GM12864 (cell line): ENCODE data around the gene LIN37.

Source experiments
- DNase-seq: peaks from one replicate; pipeline ENCODE4 v3.0.0-alpha.2; 2011; ENCODE audit warnings: low read depth
- H3K4me3 ChIP-seq: 2 replicates; pipeline ENCODE4 v1.5.1; 2011; ENCODE audit warnings: mild to moderate bottlenecking, low read depth, low read length, control low read depth
- TF ChIP-seq, protein P1 (sequence below): IDR thresholded peaks from 2 replicates; pipeline ENCODE4 v1.5.1; 2011; ENCODE audit warnings: low read depth, mild to moderate bottlenecking, moderate library complexity, low read length, control low read depth, inconsistent platforms; ENCODE audit errors: missing control alignments

Gene LIN37

DNA sequence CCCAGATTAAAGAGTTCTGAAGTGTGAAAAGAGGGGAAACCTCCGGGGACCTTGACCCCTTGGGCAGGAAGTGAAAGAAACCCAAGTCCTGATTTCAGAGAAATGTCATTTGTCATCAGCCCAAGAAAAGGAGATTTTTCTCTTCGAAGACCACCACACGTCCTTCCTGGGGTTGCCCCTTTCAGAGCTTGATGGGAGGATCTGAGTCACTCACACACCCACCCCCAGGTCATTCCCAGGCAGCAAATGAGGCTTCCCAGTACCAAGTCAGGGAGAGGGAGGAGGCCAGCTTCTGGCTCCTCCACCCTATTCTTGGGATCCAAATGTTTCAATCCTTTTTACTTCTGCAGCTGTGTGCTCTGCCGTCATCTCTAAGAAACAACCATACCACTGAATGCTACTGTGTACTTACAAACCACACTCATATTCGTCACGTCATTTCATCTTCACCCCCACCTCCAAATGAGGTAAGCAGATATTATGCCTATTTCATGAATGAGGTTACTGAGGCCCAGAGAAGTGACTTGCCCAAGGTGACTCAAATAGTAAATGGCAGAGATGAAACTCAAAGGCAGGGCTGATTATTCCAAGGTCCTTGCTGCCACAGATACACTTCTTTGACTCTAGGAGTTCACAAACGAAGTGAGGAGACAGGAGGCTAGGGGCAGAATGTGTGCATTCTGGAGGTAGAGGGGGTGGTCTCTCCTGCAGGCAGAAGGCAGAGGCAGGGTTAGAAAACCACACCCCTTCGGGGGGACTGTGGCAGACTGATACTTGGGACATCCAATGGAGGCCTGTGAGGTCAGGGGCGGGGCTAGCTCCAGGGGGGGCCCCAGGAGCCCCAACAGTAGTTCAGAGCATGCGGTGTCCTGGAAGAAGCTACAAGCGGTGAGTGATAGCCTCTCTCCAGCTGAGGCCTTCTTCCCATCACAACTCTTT, 35.5 kb upstream of the LIN37 start:
- peak; percentile 78 for DNase-seq
- TF ChIP-seq, protein P1, sequence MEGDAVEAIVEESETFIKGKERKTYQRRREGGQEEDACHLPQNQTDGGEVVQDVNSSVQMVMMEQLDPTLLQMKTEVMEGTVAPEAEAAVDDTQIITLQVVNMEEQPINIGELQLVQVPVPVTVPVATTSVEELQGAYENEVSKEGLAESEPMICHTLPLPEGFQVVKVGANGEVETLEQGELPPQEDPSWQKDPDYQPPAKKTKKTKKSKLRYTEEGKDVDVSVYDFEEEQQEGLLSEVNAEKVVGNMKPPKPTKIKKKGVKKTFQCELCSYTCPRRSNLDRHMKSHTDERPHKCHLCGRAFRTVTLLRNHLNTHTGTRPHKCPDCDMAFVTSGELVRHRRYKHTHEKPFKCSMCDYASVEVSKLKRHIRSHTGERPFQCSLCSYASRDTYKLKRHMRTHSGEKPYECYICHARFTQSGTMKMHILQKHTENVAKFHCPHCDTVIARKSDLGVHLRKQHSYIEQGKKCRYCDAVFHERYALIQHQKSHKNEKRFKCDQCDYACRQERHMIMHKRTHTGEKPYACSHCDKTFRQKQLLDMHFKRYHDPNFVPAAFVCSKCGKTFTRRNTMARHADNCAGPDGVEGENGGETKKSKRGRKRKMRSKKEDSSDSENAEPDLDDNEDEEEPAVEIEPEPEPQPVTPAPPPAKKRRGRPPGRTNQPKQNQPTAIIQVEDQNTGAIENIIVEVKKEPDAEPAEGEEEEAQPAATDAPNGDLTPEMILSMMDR, result no peak
- peak overlapping the region; percentile 89 for H3K4me3 ChIP-seq

DNA sequence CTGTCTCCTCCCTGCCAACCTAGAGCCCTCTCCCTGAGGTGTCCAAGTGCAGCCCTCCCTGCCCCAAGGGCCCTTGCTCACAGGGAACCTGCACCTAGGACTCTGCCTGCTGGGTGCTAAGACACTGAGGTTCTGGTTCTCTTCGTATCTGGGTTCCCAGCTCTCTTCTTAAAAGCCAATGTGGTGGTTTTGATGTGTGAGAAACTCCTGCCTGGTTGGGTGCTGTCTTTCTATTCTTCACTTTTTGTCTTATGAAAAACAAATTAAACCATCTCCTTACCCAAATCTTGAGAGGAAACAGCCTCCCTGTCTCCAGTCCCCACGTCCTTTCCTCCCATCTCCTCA, 34.9 kb upstream of the LIN37 start:
- peak overlapping the region; percentile 89 for H3K4me3 ChIP-seq
- no peak for DNase-seq
- TF ChIP-seq, protein P1, result peak; percentile 2

DNA sequence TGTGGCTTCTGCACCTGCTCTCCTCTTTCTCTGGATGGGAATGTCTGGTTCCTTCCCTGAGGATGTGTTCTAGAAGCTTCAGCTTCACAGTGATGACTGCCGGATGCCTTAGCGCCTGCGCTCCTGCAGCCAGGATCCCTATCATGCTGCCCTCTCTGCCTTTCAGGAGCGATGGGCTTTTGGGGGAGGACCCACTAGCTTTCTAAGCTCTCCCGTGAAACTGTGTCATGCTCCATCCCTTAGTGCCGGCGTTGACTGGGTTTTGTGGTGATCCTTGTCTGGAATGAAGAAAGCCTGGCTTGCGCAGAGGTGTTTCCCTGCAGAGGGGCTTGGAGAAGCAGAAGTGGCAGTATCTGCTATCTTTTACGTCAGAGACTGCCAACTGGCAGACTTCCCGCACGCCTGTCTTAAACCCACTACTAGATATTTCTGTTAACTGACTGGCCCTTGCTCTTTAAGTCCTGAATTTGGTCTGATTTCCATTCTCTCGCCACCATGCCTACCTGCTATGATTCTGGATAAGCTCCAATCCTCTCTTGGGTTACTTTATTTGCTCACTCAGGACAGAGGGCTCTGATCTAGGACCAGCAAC, 34.4 kb upstream of the LIN37 start:
- TF ChIP-seq, protein P1, result no peak
- H3K4me3 ChIP-seq, result peak overlapping the region; percentile 89
- no peak for DNase-seq

DNA sequence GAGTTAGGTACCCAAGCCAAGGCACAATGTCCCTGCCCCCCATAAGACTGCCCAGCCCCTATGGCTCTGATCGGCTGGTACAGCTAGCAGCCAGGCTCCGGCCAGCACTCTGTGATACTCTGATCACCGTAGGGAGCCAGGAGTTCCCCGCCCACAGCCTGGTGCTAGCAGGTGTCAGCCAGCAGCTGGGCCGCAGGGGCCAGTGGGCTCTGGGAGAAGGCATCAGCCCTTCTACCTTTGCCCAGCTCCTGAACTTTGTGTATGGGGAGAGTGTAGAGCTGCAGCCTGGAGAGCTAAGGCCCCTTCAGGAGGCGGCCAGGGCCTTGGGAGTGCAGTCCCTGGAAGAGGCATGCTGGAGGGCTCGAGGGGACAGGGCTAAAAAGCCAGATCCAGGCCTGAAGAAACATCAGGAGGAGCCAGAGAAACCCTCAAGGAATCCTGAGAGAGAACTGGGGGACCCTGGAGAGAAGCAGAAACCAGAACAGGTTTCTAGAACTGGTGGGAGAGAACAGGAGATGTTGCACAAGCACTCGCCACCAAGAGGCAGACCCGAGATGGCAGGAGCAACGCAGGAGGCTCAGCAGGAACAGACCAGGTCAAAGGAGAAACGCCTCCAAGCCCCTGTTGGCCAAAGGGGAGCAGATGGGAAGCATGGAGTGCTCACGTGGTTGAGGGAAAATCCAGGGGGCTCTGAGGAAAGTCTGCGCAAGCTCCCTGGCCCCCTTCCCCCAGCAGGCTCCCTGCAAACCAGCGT, 33.6 kb upstream of the LIN37 start:
- peak overlapping the region; percentile 89 for H3K4me3 ChIP-seq
- DNase-seq, result no peak
- TF ChIP-seq, protein P1, result peak; percentile 56

DNA sequence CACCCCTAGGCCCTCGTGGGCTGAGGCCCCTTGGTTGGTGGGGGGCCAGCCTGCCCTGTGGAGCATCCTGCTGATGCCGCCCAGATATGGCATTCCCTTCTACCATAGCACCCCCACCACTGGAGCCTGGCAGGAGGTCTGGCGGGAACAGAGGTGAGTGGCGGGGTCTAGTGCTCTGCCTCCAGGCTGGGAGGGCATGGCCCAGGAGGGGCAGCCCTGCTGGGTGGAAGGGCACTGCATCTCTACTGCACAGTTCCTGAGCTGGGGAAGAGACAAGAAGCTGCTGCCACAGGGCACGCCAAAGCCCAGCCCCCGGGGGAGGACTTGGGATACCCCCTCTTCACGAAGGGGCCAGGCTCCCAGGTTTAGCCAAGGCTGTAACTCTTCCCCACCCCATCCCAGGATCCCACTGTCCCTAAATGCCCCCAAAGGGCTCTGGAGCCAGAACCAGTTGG, 33.0 kb upstream of the LIN37 start:
- TF ChIP-seq, protein P1, result no peak
- H3K4me3 ChIP-seq, result peak overlapping the region; percentile 89
- DNase-seq, result no peak

DNA sequence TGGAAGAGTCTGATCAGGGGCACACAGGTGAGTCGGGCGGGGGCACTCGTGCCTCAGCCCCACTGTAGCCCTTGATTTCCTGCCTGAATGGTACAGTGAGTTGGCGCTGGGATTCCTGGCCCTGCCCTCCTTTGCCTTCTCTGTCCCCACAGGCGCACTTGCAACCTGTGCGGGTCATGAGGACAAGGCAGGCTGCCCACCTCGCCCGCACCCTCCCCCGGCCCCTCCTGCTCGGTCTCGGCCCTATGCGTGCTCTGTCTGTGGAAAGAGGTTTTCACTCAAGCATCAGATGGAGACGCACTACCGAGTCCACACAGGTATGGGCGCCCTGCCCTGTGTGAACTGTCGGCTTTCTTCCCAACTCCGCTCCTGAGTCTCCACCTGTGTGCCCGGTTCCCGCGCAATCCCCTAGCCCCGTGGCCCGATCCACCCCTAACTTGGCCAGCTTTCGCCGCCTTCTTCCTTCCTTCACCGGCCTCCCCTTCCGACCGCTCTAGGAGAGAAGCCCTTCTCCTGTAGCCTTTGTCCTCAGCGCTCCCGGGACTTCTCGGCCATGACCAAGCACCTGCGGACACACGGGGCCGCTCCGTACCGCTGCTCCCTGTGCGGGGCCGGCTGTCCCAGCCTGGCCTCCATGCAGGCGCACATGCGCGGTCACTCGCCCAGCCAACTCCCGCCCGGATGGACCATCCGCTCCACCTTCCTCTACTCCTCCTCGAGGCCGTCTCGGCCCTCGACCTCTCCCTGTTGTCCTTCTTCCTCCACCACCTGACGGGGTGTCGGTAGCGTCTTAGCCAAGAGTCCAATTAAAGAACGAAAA, 32.2 kb upstream of the LIN37 start:
- H3K4me3 ChIP-seq, result peak overlapping the region; percentile 89
- TF ChIP-seq, protein P1, result no peak
- DNase-seq, result no peak
